Measurements from ENCODE around the gene DDN.

The DDN gene

DNA sequence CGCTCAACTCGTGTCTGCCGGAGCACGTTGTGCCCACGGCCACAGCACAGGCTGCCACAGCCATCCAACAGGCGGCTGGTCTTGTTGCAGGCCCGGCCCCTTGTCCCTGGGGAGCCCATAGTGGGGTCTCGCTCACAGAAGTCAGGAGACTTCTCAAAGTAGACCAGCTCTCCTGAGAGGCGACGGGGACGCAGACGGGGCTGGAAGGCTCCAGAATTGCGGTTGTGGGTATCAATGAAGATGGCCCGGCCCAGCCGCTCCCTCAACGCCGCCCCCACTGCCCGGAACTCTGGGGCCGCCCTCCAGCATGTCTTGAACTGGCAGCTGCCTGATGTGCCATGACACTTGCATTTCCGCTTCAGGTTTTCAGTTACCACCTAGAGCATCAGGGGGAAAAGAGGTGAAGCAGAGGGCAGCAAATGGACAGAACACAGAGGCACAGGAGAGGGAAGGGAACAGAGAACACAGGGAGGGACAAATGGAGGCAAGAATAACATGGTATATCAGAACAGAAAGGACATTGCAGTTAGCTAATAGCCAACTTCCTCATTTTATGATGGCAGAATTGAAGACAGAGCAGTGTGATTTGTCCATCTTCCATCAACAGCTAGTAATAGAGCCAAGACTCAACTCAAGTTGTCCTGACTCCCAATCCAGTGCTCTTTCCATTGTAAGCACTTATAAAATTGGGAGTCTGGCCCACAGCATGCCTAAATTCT, 32.8 kb downstream of the DDN start:
- no peak for DNase-seq (ENCODE audit: low spot score)

DNA sequence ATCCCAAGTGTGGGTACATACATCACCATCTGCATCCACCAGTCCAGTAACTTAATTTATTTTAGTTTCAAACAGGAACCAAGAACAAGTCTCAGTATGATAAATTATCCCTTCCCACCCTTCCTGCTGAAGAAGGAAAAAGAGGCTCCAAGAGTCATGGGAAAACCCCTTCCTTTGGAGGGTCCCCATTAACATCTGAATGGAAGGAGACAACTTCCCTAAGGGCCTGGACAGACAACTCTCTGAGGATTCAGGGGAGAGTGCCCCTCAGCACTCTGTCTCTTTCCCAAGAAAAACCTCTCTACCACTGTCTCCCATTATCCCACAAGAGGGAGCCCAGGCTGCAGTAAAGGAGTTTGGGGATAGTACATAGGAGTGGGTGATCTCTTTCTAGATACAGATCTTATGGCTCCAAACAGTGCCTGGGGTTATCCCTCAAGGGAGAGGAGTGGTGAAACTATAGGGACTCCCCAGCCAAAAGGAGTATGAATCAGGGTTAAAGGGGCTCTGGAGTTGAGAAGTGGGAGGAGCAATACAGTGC, 33.8 kb downstream of the DDN start:
- DNase-seq (ENCODE audit: low spot score), result no peak

DNA sequence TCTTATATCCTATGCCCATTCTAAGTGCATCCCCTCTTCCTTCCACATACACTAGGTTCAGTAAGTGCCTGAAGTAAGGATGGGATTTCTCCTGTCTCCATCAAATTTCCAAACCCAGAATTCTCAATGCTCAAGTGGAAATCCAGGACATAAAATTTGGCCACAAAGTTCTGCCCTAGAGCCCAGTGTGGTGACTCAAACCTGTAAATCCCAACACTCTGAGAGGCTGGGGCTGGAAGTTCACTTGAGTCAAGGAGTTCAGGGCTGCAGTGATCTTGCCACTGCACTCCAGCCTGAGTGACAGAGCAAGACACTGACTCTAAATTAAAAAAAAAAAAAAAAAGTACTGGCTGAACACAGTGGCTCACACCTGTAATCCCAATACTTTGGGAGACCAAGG, 37.4 kb downstream of the DDN start:
- no peak for DNase-seq (ENCODE audit: low spot score)

DNA sequence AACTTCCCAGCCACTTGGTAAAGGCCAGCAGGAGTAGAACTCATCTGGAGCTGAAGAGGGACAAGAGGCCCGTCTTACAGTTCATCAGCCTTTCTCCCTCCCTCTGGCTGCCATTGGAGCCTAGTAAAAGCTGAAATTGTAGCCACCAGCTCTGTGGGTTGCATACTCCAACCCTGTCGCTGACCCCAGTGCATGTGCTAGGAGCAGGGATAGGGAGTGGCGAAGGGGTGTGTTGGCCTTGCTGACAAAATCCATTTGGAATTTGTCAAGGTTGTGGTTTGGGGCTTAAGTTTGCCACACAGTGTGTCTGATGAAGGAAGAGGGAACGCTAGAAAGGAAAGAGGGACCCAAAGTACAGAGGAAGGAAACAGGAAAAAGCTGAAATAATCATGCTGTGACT, 37.8 kb downstream of the DDN start:
- no peak for DNase-seq (ENCODE audit: low spot score)

DNA sequence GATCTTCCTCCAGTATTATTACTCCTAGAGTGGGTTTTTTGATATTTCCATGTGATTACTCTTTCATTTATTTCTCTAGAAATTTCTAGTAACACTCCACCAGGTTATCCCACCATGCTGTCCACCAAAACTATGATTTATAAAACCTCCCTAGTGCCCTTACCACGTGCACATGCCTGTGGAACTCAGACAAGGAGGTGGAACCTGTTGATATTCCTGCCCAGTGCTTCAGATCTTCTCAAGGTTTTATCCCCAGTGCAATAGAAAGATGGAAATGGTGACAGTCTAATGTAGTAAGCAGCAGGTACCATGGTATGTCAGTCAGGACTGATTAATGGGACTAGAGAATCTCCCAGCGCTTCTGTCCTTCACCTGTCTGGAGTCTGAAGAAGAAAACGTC, 38.3 kb downstream of the DDN start:
- no peak for DNase-seq (ENCODE audit: low spot score)

DNA sequence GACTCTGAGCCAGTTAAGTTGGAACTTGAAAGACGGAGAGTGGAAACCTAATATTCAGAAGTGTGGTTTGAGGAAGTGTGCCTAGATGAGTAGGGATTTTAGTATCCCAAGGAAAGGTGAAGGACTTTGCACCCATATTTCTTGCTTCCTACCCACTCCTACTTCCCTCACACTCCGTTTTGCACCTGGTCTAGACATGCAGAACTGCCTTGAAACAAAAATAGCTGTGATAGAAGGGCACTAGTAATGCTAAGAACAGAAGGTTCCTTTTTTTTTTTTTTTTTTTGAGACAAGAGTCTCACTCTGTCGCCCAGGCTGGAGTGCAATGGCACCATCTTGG, 41.2 kb downstream of the DDN start:
- no peak for DNase-seq (ENCODE audit: low spot score)

GRCh38 chr12:48957141-48958048, 41.8 kb downstream of the DDN start, which contains the start of gene ARF3:
ARF3 (minus strand) TSS chr12:48957487; CDS start chr12:48941095, 16,392 bp downstream.
- peak; percentile 22 for DNase-seq (ENCODE audit: low spot score)

DNA sequence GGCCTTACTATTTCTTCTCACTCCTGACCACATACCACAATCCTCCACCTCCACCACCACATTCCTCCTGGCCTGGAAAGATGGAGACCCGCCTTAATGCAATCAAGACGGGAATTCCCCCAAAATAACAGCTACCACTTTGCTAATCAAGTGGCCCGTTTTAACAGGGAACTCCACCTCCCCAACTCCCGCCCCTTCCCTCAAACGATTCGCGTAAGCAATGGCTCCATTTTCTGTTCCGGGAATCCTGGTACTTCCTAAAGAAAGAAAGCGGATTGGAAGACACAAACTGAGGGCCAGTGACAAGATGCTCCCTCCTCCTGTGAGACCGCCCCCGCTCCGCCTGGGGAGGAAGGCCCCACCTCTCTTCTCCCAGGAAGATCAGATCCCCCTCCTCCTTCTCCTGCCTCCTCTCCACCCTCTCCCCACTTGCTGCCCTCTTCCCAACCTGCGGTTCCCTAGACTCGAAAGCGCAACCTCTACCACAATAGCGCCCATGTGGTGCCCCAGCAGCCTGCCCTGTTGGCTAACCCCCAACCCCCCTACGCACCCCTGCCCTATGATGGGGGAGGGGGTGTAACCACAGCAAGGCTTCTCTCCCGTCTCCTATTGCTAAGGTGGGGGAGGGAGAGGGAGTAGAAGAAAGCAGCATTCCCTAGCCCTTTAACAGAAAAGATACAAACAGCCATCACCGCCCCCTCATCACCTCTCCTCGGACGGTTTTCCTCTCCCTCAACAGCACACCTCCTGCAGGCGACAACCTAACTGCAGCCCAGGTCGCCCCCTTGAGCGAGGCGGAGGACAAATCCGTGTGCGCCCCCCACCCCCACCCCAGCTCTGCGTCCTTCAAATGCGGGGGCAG, 42.7 kb downstream of the DDN start:
- no peak for DNase-seq (ENCODE audit: low spot score)

DNA sequence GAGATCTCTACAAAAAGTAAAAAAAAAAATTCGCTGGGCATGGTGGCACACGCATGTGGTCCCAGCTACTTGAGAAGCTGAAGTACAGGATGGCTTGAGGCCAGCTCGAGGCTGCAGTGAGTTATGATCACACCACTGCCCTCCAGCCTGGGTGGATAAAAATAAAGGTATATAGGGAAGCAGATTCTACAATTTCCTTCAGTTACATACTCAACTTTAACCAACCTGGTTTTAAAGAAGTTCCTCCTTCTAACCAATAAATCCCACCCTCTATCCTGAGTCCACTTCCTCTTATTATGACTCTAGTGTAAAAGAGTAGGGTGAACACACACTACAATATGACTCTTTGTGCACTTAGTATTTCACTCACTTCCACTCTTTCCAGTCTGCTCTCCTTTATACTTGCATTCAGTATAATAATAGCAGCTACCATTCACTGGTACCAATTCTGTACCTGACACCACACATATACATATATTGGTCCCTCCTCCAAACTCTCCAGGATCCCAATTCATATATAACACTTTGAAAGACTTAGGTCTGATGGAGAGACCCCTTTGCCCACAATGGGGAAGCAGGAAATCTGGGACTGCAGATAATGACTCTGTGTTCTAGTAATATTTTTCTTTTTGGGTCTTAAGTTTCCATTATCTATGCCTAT, 44.2 kb downstream of the DDN start:
- no peak for DNase-seq (ENCODE audit: low spot score)

DNA sequence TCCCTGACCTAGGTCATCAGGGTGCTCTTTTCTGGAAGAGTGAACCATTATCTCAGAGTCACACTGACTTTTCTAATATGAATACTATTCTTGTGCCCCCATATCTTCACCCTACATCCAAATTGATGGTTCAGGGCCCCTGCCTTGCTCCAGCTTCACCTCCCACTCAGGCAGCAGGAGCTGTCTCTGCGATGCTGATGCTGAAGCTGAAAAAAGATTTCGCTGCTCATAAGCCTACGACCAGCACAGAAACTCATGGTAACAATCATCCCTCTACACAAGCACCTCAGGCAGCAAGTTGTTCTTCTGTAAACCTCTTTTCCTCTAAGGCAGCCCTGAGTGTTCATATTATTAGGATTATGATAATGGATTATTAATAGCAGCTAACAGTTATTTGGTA, 45.1 kb downstream of the DDN start:
- DNase-seq (ENCODE audit: low spot score), result no peak

GRCh38 chr12:48952691-48953090, 46.5 kb downstream of the DDN start:
- DNase-seq (ENCODE audit: low spot score), result no peak

DNA sequence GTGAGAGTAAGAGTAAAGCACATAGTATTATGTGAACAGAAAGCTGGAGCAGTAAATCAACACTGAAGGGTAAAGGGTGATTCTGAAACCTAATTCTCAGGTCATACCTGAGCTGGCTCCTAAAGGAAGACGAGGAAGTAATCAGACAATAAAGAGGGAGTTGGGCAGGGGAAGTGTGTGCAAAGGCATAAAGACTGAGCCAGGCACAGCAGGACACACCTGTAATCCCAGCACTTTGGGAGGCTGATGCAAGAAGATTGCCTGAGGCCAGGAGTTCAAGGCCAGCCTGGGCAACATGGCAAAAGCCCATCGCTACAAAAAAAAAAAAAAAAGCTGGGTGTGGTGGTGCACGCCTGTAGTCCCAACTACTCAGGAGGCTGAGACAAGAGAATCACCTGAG, 51.4 kb downstream of the DDN start:
- no peak for DNase-seq (ENCODE audit: low spot score)

GRCh38 chr12:48946943-48947342, 52.2 kb downstream of the DDN start:
- DNase-seq (ENCODE audit: low spot score), result no peak

DNA sequence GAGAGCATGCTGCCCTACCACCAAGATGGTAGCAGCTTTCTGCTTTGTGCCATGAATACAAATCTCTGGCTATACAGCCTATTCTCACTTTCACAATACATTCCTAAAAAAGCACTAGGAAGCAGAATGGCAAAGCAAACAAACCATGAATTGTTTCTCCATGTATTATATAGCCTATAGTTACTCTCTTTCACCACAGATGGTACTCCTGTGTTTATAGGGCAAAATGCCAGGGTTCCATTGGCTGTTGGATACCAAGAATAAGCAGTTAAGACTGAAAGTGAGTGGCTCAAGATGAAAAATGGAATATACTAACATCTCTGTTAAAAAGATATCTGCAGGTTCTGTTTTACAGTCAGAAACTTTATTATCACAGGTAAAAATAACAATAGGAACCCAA, 53.0 kb downstream of the DDN start:
- DNase-seq (ENCODE audit: low spot score), result no peak

Data from hematopoietic multipotent progenitor cell treated with erythropoietin and hydrocortisone succinate and interleukin-3 and kit ligand, for 17 days (in vitro differentiated cells).